ENCODE results near the gene HSPB7. TPM values are rescaled to one million over a fixed set of nuclear protein-coding genes. Genes with fewer than 3 reads are reported as not detected.
"Not testable (repeated sequence)": the region's sequence is repeated elsewhere in the genome, so short reads cannot be mapped to it uniquely, and the experiment has no call there.

HSPB7 gene
- polyA plus RNA-seq, 4 donors = 3.4 to 6.0 (median 4.7) TPM

DNA sequence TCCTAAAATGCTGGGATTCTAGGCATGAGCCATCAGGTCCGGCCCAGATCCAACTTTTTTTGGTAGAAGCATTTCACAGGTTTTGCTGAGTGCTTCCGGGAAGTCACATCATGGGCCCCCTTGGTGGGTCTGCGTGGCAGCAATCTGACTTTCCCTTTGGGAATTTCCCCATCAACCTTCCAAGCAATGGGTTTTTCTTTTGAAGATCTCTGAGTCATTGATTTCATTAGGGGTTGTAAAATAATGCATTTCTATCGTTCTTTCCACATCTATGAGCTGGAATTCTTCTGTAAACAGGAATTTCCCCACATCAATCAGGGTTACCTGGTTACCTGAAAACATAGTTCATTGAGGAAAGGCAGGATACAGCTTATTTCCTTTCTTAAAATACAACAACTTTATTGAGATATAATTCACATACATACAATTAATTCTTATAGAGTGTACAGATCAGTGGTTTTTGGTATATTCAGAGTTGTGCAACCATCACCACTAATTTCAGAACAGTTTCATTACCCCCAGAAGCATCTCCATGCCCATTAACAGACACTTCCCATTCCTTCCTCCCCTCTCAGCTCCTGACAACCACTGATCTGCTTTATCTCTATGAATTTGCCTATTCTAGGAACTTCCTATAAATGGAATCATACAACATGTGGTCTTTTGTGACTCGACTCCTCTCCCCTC lies 32.1 kb downstream of the HSPB7 start:
- DNase-seq (ENCODE audit: low read depth in 4 of 4, low spot score in 2 of 4) = no peak

DNA sequence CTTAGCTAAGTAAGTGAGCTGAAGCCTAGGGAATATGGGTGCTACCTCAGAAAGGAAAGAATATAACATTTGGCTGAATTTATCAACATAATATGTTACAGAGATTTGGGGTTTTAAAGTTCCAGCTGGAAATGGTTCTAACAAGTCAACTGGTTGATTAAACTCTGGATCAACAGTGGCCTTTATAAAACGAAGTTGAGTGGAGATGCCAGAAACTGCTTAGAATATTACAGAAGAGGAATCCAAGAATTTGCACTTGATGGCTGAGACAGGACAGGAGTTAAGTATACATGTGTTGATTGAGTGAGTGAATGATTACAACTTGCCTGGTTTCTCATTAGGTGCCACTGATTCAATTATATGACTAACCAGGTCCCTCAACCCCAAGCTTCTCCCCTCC lies 34.6 kb downstream of the HSPB7 start:
- DNase-seq (ENCODE audit: low read depth in 4 of 4, low spot score in 2 of 4) = no peak

DNA sequence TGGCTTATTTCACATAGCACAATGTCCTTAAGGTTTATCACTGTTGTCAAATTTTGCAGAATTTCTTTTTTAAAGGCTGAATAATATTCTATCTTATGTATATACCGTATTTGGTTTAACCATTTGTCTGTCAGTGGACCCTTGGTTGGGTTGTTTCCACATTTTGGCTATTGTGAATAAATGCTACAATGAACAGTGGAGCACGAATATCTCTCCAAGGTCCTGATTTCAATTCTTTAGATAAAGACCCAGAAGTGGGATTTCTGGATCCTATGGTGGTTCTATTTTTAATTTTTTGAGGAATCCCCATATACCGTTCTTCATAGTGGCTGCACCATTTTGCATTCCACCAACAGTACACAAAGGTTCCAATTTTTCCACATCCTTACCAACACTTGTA lies 36.2 kb downstream of the HSPB7 start:
- no peak for DNase-seq (ENCODE audit: low read depth in 4 of 4, low spot score in 2 of 4)

DNA sequence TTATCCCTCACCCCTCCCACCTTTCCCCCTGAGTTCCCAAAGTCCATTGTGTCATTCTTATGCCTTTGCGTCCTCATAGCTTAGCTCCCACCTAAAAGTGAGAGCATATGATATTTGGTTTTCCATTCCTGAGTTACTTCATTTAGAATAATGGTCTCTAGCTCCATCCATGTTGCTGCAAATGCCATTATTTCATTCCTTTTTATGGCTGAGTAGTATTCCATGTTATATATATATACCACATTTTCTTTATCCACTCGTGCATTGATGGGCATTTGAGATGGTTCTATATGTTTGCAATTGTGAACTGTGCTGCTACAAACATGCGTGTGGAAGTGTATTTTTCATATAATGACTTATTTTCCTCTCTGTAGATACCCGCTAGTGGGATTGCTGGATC lies 39.9 kb downstream of the HSPB7 start:
- DNase-seq (ENCODE audit: low read depth in 4 of 4, low spot score in 2 of 4) = not testable (repeated sequence)

DNA sequence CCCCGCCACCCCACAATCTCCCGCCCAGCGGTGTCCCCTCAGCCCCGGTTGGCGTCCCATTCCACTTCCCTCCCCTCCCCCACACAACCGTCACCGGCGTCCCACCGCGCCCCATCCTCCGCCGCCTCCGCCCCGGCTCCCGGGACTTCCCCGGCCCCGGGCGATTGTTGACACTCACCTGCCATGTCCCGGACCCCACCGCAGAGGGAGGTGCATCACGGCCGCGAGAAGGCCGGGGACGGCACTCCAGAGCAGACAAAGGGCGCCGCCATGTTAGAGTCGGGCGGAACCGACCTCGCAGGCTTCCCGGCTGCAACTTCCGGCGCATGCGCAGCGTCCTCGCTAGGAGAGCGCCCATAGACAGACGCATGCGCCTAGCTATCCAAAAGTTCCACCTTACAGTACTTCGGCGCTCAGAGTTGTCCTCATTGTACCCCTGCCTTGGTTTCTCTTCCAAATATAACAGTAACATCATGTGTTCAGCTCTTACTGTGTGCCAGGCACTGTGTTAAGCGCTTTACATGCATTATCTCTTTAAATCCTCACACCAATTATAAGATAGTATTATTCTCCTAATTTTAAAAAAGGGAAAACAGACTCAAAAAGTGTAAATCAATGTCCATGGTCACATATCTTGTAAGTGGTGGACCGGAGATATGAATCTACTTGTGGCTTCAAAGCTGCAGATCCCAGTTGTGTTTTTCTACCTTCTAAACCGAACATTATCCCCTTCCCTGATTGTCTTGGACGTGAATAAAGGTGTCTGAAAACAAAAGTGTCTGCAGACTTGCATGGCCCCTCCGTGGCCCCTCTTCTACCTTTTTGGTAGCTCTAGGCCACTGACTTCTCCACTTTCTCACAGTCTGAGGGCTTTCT lies 41.8 kb downstream of the HSPB7 start, which contains the start of gene ZBTB17:
TSS of gene ZBTB17 (minus strand) at position 297 of the 876 bp plus-strand sequence. CDS start 27,606 bp downstream, outside the sequence.
- DNase-seq (ENCODE audit: low read depth in 4 of 4, low spot score in 2 of 4) = peak; percentile 77 to 91 (median 83)

DNA sequence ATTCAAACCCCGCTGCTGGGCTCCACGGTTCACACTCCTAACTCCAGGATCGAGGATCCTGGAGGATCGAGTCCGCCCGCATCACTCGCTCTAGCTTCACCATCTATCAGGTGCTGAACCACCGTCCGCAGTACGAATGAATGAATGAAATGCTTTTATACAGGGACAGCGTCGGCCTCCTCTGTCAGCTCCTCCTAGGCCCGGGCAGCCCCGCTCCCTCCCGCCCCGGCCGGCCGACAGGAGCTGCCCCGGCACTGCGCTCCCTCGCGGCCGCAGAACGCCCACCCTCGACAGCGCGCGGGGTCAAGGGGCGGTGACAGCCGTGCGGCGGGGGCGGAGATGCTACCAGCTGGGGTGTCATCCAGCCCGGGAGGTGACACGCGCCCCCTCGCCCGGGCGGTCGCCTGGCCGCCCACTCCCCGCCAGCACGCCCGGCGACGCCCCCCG lies 42.5 kb downstream of the HSPB7 start:
- no peak for DNase-seq (ENCODE audit: low read depth in 4 of 4, low spot score in 2 of 4)

DNA sequence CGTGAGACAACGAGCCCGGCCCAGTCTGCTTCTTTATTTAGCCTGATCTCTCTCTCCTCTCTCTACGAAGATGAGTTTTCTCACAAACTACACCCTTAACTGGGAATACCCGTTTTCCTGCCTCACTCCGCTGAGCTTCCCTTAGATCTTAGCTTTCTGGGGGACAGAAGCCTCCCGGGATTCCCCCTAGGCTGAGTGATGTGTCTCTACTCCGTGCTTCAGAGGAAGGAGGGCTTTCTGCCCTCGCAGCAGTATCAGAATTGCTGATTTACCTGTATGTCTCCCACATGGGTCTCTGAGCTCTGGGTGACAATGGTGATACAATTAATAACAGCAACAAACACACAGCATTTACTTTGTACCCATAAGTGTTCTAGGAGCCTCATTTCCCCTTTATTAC lies 43.0 kb downstream of the HSPB7 start:
- no peak for DNase-seq (ENCODE audit: low read depth in 4 of 4, low spot score in 2 of 4)

DNA sequence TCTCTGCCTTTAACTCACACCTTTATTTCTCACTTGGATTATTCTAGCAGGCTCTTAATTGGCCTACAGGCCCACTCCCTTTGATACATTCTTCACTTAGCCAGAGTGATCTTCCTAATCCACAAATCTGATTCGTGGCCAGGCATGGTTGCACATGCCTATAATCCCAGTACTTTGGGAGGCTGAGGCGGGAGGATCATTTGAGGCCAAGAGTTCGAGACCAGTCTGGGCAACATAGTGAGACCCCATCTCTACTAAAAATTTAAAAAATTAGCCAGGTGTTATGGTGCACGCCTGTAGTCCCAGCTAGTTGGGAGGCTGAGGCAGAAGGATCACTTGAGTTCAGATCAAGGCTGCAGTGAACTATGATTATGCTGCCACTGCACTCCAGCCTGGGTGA lies 44.1 kb downstream of the HSPB7 start:
- DNase-seq (ENCODE audit: low read depth in 4 of 4, low spot score in 2 of 4) = no peak

DNA sequence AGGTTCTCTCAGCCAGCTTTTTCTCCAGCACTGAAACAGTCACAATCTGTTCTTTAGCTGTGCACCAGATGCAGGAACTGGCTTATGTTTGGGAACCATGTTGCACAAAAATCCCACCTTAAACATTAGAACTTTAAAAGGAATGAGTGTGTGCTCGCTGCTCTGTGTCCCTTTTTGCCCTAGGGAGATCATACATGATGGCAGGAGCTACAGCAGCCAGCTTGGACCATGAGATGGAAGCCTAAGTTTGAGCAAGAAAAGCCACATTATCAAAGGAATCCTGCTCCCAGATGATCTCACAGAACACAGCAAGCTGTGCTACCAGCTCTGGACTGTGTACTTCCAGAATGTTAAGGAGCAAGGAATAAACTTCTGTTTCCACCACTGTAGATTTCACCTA lies 45.4 kb downstream of the HSPB7 start:
- DNase-seq (ENCODE audit: low read depth in 4 of 4, low spot score in 2 of 4) = no peak

DNA sequence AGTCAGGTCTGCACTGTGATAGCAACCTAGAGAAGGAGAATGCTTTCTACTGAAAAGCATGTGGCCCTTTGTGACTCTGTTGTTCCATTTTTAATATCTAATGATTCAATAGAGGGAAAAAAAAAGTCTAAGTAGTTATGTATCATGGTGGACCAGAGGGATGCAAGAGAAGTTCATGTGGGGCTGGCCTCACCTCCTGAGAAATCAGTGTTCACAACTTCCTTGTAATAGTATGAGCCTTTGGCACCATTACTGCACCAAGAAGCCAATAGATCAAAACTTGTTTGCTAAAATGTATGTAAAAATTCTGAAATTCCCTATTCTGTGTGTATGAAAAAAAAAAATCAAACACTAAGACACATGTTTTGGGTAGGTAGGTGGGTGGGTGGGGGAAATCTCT lies 46.9 kb downstream of the HSPB7 start:
- DNase-seq (ENCODE audit: low read depth in 4 of 4, low spot score in 2 of 4) = no peak

DNA sequence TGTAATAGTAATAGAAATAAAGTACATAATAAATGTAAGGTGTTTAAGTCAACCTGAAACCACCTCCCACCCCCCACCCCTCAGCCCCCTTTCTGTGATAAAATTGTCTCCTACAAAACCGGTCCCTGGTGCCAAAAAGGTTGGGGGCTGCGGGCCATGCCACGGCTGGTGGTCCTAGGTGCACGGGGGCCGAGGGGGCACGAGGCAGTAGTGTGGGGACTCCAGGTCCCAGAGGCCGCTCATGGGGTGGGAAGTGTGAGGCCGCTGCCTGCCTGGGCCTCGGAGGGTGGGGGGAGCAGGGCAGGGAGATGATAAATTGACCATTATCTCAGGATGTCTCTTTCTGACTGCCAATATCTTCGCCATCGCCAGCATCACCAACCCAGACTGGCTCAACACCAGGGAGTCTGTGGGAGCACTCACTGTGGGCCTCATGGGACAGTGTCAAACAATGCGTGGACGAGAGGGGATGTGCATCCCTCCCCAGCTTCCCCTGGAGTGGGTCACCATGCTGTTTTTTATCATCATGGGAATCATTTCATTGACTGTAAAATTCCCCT lies 48.4 kb downstream of the HSPB7 start:
- DNase-seq (ENCODE audit: low read depth in 4 of 4, low spot score in 2 of 4) = no peak

DNA sequence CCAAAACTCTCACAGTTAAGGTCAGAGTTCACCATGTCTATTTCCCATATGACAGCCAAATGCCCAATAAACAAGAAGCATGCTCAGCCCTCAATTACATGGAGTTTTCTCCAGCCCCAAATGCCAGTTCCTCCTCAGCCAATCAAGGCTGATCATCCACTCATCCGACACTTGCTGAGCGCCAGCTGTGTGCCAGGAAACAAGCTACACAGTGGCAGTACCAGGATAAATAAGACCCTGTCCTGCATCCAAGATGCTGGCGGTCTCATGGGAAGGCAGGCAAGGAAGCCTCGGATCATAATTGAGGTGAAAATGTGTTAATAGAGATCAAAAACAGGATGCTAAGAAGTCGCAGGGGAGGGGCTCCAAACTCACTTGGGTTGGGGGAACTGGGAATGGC lies 49.7 kb downstream of the HSPB7 start:
- no peak for DNase-seq (ENCODE audit: low read depth in 4 of 4, low spot score in 2 of 4)

DNA sequence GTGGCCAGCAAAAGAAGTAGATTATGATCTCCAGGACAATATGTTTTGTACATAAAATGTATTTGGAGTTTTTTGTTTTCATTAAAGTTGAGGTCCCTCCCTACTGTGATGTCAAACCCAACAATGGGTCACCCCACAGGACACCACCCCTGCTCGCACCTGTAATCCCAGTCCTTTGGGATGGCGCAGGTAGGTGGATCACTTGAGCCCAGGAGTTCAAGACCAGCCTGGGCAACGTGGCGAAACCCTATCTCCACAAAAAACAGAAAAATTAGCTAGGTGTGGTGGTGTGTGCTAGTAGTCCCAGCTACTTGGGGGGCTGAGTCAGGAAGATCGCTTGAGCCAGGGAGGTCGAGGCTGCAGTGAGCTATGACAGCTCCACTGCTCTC lies 50.9 kb downstream of the HSPB7 start:
- DNase-seq (ENCODE audit: low read depth in 4 of 4, low spot score in 2 of 4) = no peak

DNA sequence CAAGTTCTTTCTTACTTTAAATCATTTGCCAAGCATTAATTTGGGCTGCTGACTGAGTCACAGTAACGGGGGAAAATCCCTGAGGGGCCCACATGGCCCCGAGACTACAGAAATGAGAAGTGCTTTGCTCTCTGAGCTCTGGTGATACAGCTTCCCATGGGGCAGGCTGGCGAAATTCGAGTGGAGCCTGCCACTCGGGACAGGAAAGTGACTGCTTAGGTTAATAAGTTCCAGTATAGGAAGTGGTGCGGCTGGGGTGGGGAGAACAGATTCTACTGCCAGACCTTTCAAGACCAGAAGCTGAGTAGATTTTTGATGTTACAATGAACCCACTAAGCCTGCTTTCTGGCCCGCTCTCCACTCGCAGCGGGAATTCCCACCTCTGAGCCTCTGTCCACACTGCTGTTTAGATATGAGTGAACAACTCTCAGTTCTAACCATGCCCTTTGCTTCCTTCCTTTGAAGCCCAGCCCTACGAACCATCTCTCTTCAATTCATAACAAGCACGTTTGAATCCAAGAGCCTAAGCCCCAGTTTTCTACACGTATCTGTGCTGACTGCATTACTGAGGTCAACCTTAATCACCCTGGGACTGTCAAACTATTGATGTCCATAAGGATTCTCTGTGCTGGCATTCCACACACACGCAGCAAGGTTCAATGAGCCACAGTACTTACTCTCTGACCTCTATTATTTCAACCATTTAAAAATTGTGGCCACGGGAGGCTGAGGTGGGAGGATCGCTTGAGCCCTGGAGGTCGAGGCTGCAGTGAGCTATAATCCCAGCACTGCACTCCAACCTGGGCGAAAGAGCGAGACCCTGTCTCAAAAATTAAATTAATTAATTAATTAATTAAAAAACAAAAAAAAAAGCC lies 51.5 kb downstream of the HSPB7 start:
- no peak for DNase-seq (ENCODE audit: low read depth in 4 of 4, low spot score in 2 of 4)

DNA sequence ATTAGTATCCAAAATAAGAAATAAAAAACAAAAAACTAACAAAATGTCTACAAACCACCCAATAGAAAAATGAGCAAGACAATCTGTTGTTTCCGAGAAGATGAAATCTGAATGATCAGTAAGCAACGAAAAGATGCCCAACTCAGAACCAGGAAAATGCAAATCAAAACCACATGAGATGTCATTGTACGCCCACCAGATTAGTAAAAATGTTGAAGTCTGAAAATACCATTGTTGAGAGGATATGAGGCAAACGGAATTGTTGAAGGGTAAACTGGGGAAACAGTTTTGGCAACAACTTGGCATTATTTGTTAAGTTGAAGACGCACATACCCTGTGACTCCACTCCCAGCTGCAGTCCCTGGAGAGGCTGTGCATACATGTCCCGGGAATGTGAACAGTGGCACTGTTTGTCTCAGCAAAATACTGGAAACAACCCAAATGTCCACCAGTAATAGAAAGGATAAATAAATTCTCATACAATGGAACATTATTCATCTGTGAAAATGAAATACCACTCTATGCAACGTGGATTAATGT lies 52.5 kb downstream of the HSPB7 start:
- DNase-seq (ENCODE audit: low read depth in 4 of 4, low spot score in 2 of 4) = no peak

Other genes starting within 250 kb of the HSPB7 start
- gene UQCRHL, start 210.4 kb downstream of the HSPB7 start, polyA plus RNA-seq (ENCODE audit: insufficient read length in 4 of 4) = 1 to 10 TPM; 1.4 to 3.8 (median 1.7) TPM
- 10 to 100 TPM; 46.9 to 70.6 (median 58.3) TPM for gene SPEN, start 170.3 kb downstream of the HSPB7 start, polyA plus RNA-seq (ENCODE audit: insufficient read length in 4 of 4)
- gene ZBTB17, start 41.9 kb downstream of the HSPB7 start, polyA plus RNA-seq (ENCODE audit: insufficient read length in 4 of 4) = 10 to 100 TPM; 30.4 to 42.6 (median 33.7) TPM
- under 1 TPM; 0.07 to 0.29 (median 0.16) TPM for gene SRARP, start 13.8 kb downstream of the HSPB7 start, polyA plus RNA-seq (ENCODE audit: insufficient read length in 4 of 4)
- 10 to 100 TPM; 13.8 to 24.5 (median 18.1) TPM for gene CLCNKA, start 4.0 kb upstream of the HSPB7 start, polyA plus RNA-seq (ENCODE audit: insufficient read length in 4 of 4)
- 10 to 100 TPM; 37.3 to 73.1 (median 60.9) TPM for gene CLCNKB, start 25.7 kb upstream of the HSPB7 start, polyA plus RNA-seq (ENCODE audit: insufficient read length in 4 of 4)
- gene FAM131C, start 55.6 kb upstream of the HSPB7 start, polyA plus RNA-seq (ENCODE audit: insufficient read length in 4 of 4) = 1 to 10 TPM; 1.0 to 2.7 (median 2.0) TPM
- 10 to 100 TPM; 12.9 to 25.0 (median 20.1) TPM for gene EPHA2, start 138.0 kb upstream of the HSPB7 start, polyA plus RNA-seq (ENCODE audit: insufficient read length in 4 of 4)
- gene ARHGEF19, start 194.6 kb upstream of the HSPB7 start, polyA plus RNA-seq (ENCODE audit: insufficient read length in 4 of 4) = 10 to 100 TPM; 16.7 to 28.3 (median 23.0) TPM
- gene CPLANE2, start 219.1 kb upstream of the HSPB7 start, polyA plus RNA-seq (ENCODE audit: insufficient read length in 4 of 4) = 1 to 10 TPM; 4.7 to 7.2 (median 6.6) TPM

Measured in left renal cortex interstitium (tissue), 4 donors.